GM19397 (cell line): ENCODE data around the gene UBXN1.
"Not testable (repeated sequence)": the region's sequence is repeated elsewhere in the genome, so short reads cannot be mapped to it uniquely, and the experiment has no call there.

Source experiments
- ATAC-seq: cut with Tn5 transposase; IDR thresholded peaks from one replicate; pipeline ENCODE4 v1.9.1; 2021; ENCODE audit warnings: mild to moderate bottlenecking, moderate library complexity; ENCODE audit not compliant: unreplicated experiment

UBXN1 gene

DNA sequence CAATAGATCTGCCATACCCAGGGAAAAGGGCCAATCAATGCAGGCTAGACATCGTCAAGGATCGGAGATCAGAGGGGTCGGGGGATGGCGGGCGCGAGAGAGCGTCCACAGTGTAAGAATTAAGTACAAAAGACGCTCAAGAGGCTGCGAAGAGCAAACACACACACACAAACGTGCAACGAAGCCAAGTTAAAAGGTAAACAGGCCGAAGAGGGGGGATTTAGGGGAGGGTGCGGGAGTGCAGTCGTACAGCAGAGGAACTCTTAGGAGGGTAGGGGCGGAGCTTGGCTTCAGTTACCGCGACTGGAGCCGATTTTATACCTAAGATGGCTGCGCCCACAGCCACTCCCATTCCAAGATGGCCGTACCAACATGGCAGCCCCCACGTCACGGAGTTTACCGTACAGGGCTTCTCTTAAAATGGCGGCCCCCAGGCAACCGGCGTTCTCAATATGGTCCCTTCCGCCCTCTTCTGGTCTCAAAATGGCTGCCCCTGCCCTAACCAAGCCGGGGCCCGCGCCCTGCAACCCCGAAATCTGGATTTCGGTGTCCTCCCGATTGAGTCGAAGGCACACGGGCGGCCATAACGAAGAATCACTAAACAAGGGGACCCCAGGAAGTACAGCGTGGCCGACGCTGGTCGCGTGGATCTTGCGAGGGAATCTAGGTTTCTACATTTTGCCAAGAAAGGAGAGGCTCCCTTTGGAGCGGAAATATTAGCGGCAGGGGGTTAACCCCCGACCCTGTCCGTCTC is 30.6 kb upstream of the UBXN1 start:
- ATAC-seq, result peak; percentile 66

DNA sequence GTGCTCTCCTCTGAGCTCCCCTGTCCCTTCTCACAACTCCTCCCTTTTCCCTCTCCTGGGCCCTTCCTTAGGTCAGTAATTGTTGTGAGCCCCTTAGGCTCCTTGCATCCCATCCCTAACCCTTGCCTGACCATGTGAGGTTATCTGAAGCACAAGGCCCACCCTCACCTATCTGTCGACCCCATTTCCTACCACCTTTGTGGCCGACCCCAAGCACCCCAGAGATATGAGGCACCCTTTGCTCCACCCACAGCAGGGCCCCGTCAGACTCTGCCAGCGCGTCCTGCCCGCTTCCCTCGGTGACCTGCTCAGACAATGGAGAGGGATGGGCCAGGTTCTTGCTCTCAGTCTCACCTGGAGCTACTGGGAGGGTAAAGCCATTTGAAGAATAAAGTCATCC is 29.9 kb upstream of the UBXN1 start:
- no peak for ATAC-seq

DNA sequence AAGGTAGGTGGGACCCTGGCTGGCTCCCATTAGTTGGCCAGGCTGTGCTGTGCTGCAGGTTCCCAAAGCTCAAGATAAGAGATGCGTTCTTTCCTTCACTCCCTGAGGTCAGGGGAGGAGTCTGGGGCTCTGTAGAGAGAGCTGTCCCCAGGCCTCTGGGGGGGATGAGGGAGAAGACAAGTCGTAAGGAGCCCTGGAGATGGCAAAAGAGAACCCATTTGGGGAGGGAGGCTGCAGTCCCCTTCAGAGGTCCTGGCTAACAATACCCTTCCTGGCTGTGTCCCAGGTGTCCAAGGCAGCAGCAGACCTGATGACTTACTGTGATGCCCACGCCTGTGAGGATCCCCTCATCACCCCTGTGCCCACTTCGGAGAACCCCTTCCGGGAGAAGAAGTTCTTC is 29.5 kb upstream of the UBXN1 start:
- ATAC-seq, result no peak

DNA sequence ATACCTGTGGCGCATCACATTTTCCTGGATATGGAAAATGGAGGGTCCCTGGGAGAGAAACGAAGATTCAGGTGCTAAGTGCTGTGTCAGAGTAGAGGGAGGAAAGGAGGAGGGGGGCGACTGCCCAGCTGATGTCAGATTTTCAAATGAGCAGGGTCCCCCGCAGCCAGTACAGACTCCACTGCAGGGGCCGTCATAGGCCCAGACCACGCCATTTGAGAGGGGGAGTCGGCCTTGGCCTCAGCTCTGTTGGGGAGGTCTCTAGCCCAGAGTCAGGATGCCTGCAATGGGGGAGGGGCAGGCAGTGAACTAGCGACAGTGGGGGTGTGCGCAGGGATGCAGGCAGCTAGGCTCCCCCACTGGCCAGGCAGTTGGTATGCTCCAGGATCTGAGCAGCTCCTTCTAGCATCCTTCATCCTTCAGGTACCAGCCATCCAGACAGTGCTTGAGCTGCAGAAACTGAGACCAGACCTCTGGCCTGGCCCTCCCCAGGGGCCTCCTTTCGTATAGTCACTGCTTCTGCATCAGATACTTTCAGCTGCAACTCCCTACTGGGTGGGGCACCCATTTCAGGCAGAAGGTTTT is 28.5 kb upstream of the UBXN1 start, which contains the start of the genes BSCL2 and GNG3:
Gene BSCL2, minus strand, starts transcription at position 148 of the 585 bp plus-strand sequence. CDS start 229 bp downstream, outside the sequence.
Gene GNG3, plus strand, starts transcription at position 400 of the 585 bp plus-strand sequence. CDS start 620 bp downstream, outside the sequence.
- ATAC-seq, result no peak

DNA sequence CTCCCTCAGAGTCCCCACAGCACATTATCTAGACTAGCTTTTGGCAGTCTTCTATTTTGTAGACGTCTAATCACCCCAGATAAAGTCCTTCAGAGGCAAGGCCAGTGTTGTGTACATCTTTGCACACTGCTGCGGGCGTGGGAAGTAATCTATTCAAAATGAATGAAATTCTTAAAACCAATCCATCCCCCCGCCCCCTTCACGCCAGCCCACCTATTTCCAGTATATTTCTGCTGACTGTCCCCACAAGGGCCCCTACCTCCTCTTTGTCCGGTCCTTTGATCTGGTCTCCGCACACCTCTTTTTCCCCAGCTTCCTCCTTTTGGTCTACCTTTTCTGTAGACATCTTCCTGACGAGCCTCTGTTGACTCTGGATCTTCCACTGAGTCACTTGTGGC is 28.0 kb upstream of the UBXN1 start:
- ATAC-seq, result no peak

DNA sequence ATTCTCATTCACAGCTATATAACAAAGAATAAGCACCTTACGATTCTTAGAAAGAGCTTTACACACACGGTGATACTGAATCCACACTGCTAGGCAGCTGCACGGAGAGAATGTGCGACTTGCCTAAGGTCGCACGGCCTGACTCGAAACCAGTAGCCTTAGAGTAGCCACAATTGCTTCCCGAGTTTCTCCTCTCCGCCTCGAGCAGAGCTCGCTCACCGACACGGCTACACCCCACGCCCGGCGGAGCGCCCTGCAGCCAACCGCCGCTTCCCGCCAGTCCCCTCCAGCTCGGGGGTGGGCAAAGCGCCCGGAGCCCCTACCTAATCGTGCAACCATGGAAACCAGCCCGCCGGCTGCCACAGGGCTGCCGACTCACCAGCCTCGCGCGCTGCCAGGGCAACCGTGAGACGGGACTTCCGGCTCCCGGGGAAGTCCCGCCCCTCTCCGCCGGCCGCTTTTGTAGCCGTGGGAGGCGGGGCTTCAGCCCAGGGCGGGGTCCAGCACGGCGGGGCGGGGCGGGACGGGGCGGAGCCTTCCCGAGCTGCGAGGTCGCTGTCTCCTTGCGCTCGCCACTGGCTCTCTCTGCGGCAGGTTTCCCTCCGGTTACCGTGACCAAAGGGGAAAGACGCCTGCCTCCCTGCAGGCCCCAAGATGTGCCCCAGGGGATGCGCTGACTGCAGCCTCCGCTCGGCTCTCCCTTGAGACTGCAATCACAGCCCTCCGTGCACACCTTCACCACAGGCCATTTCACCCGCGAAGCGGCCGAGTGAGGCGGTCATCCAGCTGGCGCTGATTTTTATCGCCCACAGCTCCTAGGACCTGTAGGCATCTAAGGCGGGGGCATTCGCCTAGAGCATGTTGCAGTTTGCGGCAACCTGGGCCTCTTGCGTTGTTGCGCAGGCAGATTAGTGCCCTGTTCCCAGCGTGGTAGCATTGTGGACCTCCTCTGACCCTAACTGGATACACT is 27.3 kb upstream of the UBXN1 start:
- peak; percentile 61 for ATAC-seq

DNA sequence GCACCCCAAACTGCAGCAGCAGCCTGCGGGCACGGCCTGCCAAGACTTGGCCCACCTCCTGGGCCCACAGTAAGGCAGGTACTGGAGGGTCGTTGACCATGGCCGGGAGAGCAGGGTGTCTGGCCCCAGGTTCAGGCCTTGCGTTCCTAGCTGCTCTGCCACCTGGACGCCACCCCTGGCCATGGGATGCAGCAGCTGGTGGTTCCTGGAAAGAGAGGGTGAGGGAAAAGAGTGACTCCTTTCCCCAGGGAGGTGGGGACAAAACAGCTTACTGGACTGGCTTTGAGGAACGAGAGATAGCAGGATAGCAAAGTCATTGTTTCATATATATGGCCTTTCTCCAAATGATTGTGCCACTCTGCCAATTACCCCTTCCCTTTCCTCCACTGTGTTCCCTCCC is 26.5 kb upstream of the UBXN1 start:
- no peak for ATAC-seq

DNA sequence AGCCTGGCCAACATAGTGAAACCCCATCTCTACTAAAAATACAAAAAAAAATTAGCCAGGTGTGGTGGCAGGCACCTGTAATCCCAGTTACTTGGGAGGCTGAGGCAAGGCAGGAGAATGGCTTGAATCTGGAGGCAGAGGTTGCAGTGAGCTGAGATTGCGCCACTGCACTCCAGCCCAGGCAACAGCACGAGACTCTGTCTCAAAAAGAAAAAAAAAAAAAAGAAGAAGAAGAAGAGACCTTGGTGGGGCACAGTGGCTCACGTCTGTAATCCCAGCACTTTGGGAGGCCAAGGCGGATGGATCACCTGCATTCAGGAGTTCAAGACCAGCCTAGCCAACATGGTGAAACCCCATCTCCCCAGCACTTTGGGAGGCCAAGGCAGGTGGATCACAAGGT is 25.0 kb upstream of the UBXN1 start:
- not testable (repeated sequence) for ATAC-seq

DNA sequence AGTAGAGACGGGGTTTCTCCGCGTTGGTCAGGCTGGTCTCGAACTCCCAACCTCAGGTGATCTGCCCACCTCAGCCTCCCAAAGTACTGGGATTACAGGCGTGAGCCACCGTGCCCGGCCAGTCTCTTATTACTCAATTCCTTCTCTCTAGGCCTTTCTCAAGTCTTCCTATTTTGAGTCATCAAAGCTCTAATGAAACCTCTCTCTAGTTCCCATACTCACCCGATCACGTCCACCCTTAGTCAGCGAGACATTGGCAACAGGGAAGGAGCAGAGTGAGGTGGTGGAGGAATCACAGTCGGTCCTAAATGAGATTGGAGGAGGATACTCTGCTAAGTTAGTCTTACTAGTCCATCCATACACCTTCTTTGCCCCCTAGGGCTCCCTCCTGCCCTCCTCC is 23.4 kb upstream of the UBXN1 start:
- no peak for ATAC-seq

DNA sequence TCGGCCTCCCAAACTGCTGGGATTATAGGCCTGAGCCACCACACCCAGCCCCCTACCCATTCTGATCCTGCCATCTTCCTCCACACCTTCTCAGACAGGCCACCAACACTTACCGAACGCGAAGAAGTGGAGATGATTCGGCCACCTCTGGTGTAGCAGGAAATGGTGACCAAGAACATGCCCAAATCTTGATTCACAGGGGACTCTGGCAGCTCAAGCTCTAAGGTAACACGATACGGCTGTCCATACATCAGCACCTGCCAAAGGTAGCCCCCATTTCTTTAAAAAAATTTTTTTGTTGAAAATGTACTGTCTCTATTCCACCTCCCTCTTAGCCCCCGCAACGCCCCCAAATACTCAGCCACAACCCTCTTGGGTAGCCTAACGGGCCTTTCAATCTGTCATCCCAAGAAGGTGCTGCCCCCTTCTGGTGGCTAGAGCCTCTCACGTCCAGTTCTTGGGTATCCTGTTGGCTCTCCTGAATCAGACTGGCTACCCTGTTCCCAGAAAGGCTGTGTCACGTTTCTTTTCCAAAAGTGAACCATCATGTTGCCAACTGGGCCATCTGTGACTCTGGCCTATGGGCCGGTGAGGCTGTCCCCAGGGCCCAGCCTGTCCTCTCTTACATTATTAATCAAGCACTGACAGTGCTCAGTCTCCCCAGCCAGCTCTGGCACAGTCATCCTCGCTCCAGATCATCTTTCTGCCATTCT is 15.7 kb upstream of the UBXN1 start:
- no peak for ATAC-seq

DNA sequence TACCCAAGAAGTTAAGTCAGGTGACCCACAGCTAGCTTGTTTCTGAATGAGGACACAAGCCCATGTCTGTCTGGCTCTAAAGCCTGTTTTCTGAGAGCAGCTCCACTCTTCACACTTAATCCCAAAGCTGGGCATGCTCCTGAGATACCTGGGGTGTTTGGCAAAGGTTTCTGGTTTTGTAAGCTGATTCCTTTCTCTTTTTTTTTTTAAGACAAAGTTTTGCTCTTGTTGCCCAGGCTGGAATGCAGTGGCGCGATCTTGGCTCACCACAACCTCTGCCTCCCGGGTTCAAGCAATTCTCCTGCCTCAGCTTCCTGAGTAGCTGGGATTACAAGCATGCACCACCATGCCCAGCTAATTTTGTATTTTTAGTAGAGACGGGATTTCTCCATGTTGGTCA is 14.8 kb upstream of the UBXN1 start:
- ATAC-seq, result not testable (repeated sequence)

DNA sequence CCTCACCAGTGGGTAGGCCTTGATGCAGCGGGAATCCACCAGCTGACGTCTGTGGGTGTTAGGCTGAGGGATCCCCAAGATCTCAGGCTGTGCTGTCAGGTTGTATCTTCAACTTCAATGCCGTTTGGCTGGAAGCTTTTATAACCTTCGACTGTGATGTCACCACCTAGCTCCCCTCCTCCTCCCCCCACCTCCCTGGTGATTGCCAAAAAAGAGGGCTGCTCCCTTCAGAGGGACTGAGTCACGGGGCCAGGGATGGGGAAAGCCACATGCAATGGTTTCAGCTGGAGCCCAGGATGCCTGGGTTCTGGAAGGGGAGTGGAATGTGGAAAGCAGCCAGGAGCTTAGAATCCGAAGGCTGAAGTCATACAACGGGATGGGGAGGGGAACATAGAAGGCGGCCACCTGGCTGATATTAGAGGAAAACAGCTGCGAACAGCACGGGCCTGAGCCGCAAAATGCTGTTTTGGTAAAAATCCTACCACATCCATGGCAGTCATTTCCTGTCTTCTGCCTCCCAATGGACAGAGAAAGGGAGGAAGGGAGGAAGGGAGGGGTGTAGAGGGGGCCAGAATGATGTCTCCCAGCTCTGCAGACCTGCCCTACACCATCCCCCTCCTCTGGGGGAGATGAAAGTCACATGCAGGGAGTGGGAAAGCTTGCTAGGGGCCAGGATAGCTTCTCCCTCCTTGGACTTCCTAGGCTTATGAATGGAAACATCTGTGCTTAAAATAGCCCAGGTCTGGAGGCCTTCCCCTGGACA is 10.7 kb upstream of the UBXN1 start, which contains the start of gene LRRN4CL:
Gene LRRN4CL, minus strand, starts transcription at position 110 of the 763 bp plus-strand sequence. CDS start 1,022 bp downstream, outside the sequence.
- ATAC-seq, result no peak

DNA sequence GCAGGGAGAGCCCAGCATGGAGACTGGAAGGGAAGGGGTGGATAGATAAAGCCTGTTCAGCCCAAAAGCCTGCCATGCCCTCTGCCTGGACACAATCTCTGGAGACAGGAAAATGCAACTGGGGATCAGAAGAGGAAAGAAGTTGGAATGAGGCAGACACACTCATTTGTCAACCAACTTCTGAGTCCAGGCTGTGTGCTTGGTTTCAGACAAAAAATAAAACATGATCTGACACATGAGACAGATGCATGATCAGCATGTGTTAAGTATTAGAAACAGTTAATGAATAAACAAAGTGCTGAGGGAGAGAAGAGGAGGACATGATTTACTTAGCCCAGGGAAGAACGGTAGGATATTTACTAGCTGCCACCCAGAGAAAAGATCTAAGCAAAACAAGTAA is 9.6 kb upstream of the UBXN1 start:
- no peak for ATAC-seq

DNA sequence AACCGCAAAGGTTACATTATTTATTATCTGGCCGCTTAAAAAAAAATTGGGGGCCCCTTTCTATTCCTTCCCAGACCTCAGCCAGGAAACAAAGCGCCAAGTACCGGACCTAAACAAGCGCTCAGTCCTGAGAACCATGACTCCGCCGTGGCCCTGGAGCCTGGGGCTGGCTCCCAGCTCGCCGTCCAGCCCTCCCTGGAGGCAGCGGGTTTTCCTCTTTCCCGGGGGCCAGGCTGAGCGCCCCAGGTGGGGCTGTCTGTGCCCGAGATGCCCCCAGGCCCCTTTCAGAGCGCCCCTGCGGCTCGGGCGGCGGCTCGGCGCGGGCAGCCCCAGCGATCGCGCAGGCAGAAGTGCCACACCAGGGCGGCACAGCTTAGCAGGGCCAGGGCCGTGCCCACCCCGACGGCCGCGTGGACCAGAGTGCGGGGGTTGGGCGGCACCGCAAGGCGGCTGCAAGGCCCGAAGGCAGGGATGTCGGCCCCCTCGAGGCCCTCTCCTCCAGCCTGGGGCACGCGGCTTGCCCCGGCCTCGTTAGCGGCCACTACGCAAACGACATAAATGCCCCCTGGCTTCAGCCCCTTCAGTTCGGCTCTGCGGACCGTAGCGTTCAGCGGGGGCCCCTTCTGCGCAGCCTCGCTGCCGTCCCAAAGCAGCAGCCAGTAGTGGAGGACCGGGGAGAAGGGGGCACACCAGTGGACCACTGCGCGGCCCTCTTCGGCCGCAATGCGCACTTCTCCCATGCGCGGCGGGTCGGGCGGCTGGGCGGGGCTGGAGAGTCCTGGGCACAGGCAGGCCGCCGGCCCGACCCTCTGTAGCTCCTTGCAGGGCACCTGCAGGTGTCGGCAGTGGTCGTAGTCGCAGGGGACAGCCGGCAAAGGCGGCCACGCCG is 8.9 kb upstream of the UBXN1 start:
- ATAC-seq, result no peak

DNA sequence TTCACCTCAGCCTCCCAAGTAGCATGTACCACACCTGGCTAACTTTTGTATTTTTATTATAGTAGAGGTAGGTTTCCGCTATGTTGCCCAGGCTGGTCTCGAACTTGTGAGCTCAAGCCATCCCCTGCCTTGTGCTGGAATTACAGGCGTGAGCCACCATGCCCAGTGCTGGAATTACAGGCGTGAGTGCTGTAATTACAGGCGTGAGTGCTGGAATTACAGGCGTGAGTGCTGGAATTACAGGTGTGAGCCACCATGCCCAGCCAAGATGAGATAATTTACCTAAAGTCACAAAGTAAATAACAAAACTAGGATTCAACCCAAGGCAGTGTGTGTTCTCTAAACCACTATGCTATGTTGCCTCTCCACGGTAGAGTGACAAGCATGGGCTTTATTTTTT is 3.6 kb upstream of the UBXN1 start:
- no peak for ATAC-seq

DNA sequence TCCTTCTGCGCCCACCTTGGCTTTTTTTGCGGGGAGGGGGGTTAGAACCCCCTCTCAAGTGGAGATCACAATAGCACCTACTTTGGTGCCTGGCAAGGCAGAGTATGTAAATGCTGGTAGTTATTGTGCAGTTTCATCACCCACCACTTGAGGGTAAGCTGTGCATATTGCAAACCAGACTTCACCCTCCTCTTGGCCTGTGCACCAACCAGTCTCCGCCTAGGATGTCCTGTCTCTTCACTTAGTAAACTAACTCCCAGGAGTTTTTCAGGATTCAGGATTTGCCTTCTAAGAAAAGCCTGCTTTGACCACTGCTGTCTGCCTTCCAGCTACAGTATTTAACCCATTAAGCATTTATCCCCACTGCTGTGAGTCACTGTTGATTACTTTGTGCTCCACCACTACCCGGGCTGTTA is 2.0 kb upstream of the UBXN1 start:
- ATAC-seq, result no peak

DNA sequence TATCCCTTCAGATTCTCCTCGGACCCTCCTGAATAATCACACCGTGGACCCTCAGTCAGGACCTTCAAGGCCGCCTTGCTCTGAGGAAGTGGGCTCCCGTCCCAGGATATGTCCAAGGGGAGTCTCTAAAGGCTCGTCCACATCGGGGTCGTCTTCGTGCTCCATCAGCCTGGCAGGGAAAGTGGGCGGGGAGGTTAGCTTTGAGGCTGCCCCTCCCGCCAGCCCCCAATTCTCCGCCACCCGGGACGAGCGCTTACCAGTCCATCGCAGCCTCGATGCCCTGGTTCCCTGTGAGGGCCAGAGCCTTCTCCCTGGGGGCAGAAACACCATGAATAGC is 472 bp downstream of the UBXN1 start:
- ATAC-seq, result no peak

DNA sequence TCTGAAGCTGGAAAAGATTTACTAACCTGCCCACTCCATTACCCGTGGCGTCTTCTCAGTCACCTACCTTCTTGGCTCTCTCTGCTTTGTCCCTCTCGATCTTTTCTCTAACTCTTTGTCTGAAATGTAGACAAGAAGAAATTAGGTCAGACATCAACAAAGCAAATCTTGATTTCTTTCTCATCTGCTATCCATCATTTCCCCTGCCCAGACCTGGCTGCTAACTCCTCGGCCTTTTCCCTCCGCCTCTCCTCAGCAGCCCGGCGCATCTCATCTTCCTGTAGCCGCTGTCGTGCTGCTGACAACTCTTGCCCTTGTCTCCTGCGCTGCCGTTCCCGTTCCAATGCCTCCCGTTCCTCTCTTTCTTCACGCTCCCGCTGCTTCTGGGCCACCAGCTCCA is 1.2 kb downstream of the UBXN1 start:
- ATAC-seq, result no peak

DNA sequence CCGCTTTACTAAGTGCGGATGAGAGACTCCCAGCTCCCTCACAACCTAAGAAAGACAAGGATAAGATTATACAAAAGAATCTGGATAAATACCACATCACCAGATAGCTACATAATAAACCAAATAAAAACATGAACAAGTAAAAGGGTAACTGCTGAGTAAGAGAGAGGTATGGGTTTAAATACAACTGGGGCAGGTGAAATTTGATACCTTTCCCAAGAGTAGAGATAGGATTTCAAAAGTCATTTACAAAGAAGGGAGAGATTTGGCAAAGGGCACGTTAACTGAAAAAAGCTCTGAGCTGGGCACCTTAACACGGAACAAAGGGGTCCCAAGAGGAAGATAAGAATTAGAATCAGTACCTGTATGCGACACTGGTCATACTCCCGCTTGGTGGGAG is 1.7 kb downstream of the UBXN1 start:
- no peak for ATAC-seq
